Measurements from ENCODE around the gene YAP1. TPM values are rescaled to one million over a fixed set of nuclear protein-coding genes. Genes with fewer than 3 reads are reported as not detected.
A peak's percentile ranks its signal among the peaks of the same experiment; 100 is the strongest.

YAP1 gene
- polyA plus RNA-seq, 3 donors = not detected

DNA sequence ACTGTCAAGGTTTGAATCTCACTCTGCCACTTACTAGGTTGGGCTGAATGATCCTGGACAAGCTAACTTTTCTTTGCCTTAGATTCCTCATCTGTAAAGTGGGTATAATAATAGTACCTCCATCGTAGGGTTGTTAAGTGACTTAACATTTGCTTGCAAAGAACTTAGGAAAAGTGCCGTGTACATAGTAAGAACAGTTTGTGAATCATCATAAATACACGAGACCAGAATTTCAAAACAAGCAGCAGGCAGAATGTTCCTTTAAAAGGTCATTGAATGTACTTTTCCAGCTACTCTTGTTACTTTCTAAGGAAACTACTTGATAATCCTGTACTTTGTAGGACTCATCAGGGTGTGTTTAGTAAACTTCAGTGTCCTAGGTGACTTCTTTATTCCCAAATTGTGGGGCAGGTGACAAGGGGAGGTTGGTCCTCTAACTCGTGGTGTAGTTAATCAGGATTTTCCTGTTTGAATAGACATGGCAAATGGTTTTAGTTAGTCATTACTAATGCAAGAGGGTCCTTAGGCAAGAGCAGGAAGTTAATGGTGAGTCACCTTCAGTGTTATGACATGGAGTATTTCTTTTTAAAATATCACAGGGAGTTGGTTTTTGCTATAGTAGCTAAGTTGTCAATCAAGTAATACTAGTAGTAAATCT lies 67.9 kb downstream of the YAP1 start:
- H3K27me3 ChIP-seq (ENCODE audit: control insufficient read depth in 2 of 2, insufficient read depth in 2 of 2, low read length in 2 of 2) = peaks cover 0 to 2% of the 10 kb centered on the region in 2 donors
- H3K79me2 ChIP-seq (ENCODE audit: insufficient read depth, low read length) = no peaks in the 10 kb centered on the region
- Mint-ChIP-seq H3K36me3 (no peaks in the 10 kb centered on the region), H3K4me3 (no peak overlapping the region), H3K27me3 (ENCODE audit: low read depth in 3 of 3) (peaks cover 0 to 11% (median 0%) of the 10 kb centered on the region in 3 donors), H3K27ac (peak overlapping the region in 6 of 7 donors; percentile 12 to 68 (median 20)), H3K9me3 (peaks cover 0 to 12% (median 4%) of the 10 kb centered on the region in 7 donors), H3K4me1 (peaks cover 9% of the 10 kb centered on the region)
- intact Hi-C loops (cut with micrococcal nuclease) = no loop called here
- DNase-seq = peak; percentile 42 to 62 (median 43)
- no CpG with 5 or more reads among the region's 4 CpGs for WGBS (ENCODE audit: insufficient coverage)
- no peaks in the 10 kb centered on the region for H3K9me3 ChIP-seq (replicated peaks in 1 of 2; ENCODE audit: control insufficient read depth in 1 of 2, insufficient read depth in 1 of 2, low read length in 2 of 2)
- H2AFZ ChIP-seq (ENCODE audit: insufficient read depth, low read depth, low read length, poor library complexity, severe bottlenecking) = no peak overlapping the region
- no peak overlapping the region for H3K4me2 ChIP-seq (replicated peaks; ENCODE audit: extremely low read depth, low read length, poor library complexity, severe bottlenecking)
- H3K4me1 ChIP-seq (ENCODE audit: control insufficient read depth in 1 of 2, insufficient read depth in 2 of 2, low read length in 2 of 2) = peaks cover 2 to 12% of the 10 kb centered on the region in 2 donors
- no peak overlapping the region for H3K27ac ChIP-seq (ENCODE audit: low read depth in 1 of 2, low read length in 2 of 2)
- no peaks in the 10 kb centered on the region for H3K36me3 ChIP-seq (replicated peaks in 1 of 2; ENCODE audit: control insufficient read depth in 1 of 2, insufficient read depth in 2 of 2, low read length in 2 of 2)
- H3K4me3 ChIP-seq (replicated peaks in 1 of 3; ENCODE audit: low read depth in 2 of 3, low read length in 3 of 3) = no peak overlapping the region
- H4K20me1 ChIP-seq (ENCODE audit: insufficient read depth, low read length) = no peaks in the 10 kb centered on the region
- H3K9ac ChIP-seq (ENCODE audit: insufficient read depth, low read length, poor library complexity, severe bottlenecking) = no peak overlapping the region
- TF ChIP-seq, protein P1, sequence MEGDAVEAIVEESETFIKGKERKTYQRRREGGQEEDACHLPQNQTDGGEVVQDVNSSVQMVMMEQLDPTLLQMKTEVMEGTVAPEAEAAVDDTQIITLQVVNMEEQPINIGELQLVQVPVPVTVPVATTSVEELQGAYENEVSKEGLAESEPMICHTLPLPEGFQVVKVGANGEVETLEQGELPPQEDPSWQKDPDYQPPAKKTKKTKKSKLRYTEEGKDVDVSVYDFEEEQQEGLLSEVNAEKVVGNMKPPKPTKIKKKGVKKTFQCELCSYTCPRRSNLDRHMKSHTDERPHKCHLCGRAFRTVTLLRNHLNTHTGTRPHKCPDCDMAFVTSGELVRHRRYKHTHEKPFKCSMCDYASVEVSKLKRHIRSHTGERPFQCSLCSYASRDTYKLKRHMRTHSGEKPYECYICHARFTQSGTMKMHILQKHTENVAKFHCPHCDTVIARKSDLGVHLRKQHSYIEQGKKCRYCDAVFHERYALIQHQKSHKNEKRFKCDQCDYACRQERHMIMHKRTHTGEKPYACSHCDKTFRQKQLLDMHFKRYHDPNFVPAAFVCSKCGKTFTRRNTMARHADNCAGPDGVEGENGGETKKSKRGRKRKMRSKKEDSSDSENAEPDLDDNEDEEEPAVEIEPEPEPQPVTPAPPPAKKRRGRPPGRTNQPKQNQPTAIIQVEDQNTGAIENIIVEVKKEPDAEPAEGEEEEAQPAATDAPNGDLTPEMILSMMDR (IDR thresholded peaks at IDR 0.05) = no peak

DNA sequence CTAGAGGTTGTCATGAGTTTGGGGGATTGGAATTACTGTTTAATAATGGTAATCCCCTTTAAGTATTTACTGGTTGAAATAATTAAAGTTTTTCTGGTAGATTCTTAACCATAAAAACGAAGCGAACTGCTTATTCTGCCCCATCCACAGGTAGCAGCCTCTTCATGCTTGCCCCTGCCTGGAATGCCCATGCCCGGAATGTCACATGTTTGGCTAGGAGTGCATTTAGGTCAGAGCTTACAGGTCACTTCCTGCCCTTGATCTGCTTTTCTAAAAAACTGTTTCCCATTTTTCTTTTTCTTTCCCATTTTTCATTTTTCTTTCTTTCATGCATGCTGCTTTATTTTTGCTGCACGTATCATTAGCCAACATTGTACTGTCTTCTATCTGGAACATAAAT lies 69.1 kb downstream of the YAP1 start:
- no peak overlapping the region for H3K4me2 ChIP-seq (replicated peaks; ENCODE audit: extremely low read depth, low read length, poor library complexity, severe bottlenecking)
- Mint-ChIP-seq H3K36me3 (no peaks in the 10 kb centered on the region), H3K27me3 (ENCODE audit: low read depth in 3 of 3) (peaks cover 0 to 9% (median 0%) of the 10 kb centered on the region in 3 donors)

More for the DNA sequence above, 69.1 kb downstream of the YAP1 start:
- TF ChIP-seq, protein P1 (IDR thresholded peaks at IDR 0.05) = no peak
- Histone ChIP-seq H3K36me3 (replicated peaks in 1 of 2; ENCODE audit: control insufficient read depth in 1 of 2, insufficient read depth in 2 of 2, low read length in 2 of 2) (no peaks in the 10 kb centered on the region), H3K27me3 (ENCODE audit: control insufficient read depth in 2 of 2, insufficient read depth in 2 of 2, low read length in 2 of 2) (no peaks in the 10 kb centered on the region), H4K20me1 (ENCODE audit: insufficient read depth, low read length) (no peaks in the 10 kb centered on the region), H3K4me3 (replicated peaks in 1 of 3; ENCODE audit: low read depth in 2 of 3, low read length in 3 of 3) (no peak overlapping the region), H3K9me3 (replicated peaks in 1 of 2; ENCODE audit: control insufficient read depth in 1 of 2, insufficient read depth in 1 of 2, low read length in 2 of 2) (no peaks in the 10 kb centered on the region), H2AFZ (ENCODE audit: insufficient read depth, low read depth, low read length, poor library complexity, severe bottlenecking) (no peak overlapping the region), H3K79me2 (ENCODE audit: insufficient read depth, low read length) (no peaks in the 10 kb centered on the region), H3K4me1 (ENCODE audit: control insufficient read depth in 1 of 2, insufficient read depth in 2 of 2, low read length in 2 of 2) (peaks cover 2 to 12% of the 10 kb centered on the region in 2 donors), H3K9ac (ENCODE audit: insufficient read depth, low read length, poor library complexity, severe bottlenecking) (no peak overlapping the region), H3K27ac (ENCODE audit: low read depth in 1 of 2, low read length in 2 of 2) (no peak overlapping the region)
- DNase-seq = no peak
- H3K27ac Mint-ChIP-seq = peak overlapping the region in 1 of 7 donors; percentile 27
- intact Hi-C loops (cut with micrococcal nuclease) = no loop called here
- no peak overlapping the region for H3K4me3 Mint-ChIP-seq
- 100% methylated on average over 1 of the region's 4 CpGs for WGBS (ENCODE audit: insufficient coverage)
- H3K9me3 Mint-ChIP-seq = peaks cover 0 to 12% (median 4%) of the 10 kb centered on the region in 7 donors
- peaks cover 9% of the 10 kb centered on the region for H3K4me1 Mint-ChIP-seq

All from CD14-positive monocyte (primary cell).